GM12878 (cell line): ENCODE results near the gene ANO7. TPM values are rescaled to one million over a fixed set of nuclear protein-coding genes. Genes with fewer than 3 reads are reported as not detected.

Source experiments
- ATAC-seq: fragments of 200-7000 bp; cut with Tn5 transposase; 3 replicates; pipeline ENCODE4 v1.9.1; 2020; ENCODE audit warnings: mild to moderate bottlenecking, moderate library complexity
- BruUV-seq: library from RNA; stranded (reverse); fragments of 400-500 nt; replicated peaks from 2 replicates; lab custom pipeline; 2021; lab: Mats Ljungman, UMichigan
- CTCF ChIA-PET: fragments of 300-600 bp; sonication (Branson Sonifier 250); formaldehyde crosslinking; extraction: SDS; loops from one replicate; lab custom pipeline; 2021; ENCODE audit warnings: inconsistent platforms; lab: Yijun Ruan, JAX
- POLR2A ChIA-PET: fragments of 350-600 bp; formaldehyde crosslinking; extraction: SDS; loops from one replicate; lab custom pipeline; 2021; ENCODE audit warnings: inconsistent platforms; lab: Charles Lee
- RAD21 ChIA-PET: fragments of 300-600 bp; sonication (Branson Sonifier 250); formaldehyde crosslinking; loops from one replicate; lab custom pipeline; 2023; ENCODE audit warnings: antibody characterized with exemption; ENCODE audit not compliant: unreplicated experiment; lab: Charles Lee
- SMC1A ChIA-PET: fragments of 300-600 bp; sonication (Branson Sonifier 250); formaldehyde crosslinking; loops from one replicate; lab custom pipeline; 2023; ENCODE audit not compliant: unreplicated experiment, uncharacterized antibody; lab: Charles Lee
- DNase-seq: peaks from one replicate; pipeline ENCODE4 v3.0.0-alpha.2; 2011; ENCODE audit warnings: low read depth, low spot score
- FAIRE-seq: peaks from 3 replicates; lab custom pipeline; 2011; peaks lifted over from hg19 to GRCh38; lab: Jason Lieb, UNC
- H2AFZ ChIP-seq: 2 replicates; pipeline ENCODE4 v1.6.0; 2011; ENCODE audit warnings: low read depth, low read length, control low read depth; ENCODE audit not compliant: control insufficient read depth
- H3K27ac ChIP-seq: 2 replicates; pipeline ENCODE4 v1.5.1; 2011; ENCODE audit warnings: control low read depth; ENCODE audit not compliant: control insufficient read depth, insufficient read depth
- H3K27me3 ChIP-seq, 2 experiments: replicated peaks in 1 of 2; 2 replicates each; pipeline versions ENCODE4 v1.6.0 to v1.6.1; 2011; ENCODE audit warnings: low read length in 1 of 2; ENCODE audit not compliant: control insufficient read depth in 2 of 2, insufficient read depth in 2 of 2
- H3K36me3 ChIP-seq, 2 experiments: 2 replicates each; pipeline ENCODE4 v1.5.1; 2011; ENCODE audit warnings: low read length in 1 of 2; ENCODE audit not compliant: control insufficient read depth in 2 of 2, insufficient read depth in 2 of 2
- H3K4me1 ChIP-seq: 2 replicates; pipeline ENCODE4 v1.6.1; 2011; ENCODE audit warnings: mild to moderate bottlenecking, low read length, moderate library complexity, mixed read lengths; ENCODE audit not compliant: control insufficient read depth, insufficient read depth
- H3K4me2 ChIP-seq: 2 replicates; pipeline ENCODE4 v1.6.0; 2011; ENCODE audit warnings: control low read depth; ENCODE audit not compliant: control insufficient read depth, insufficient read depth
- H3K4me3 ChIP-seq: fragments of 200-600 bp; sonication (generic); 2 replicates; pipeline ENCODE4 v1.5.1; 2016
- H3K79me2 ChIP-seq: 2 replicates; pipeline ENCODE4 v1.6.0; 2011; ENCODE audit warnings: low read length; ENCODE audit not compliant: control insufficient read depth, insufficient read depth
- H3K9ac ChIP-seq: 2 replicates; pipeline ENCODE4 v1.8.0; 2011; ENCODE audit warnings: low read length, control low read depth, mixed read lengths; ENCODE audit not compliant: control insufficient read depth, insufficient read depth
- H3K9me3 ChIP-seq: replicated peaks from 3 replicates; pipeline ENCODE4 v1.5.1; 2011; ENCODE audit warnings: mild to moderate bottlenecking, low read length; ENCODE audit not compliant: control insufficient read depth, insufficient read depth
- H4K20me1 ChIP-seq: 2 replicates; pipeline ENCODE4 v1.6.0; 2011; ENCODE audit not compliant: control insufficient read depth, insufficient read depth
- ASH2L ChIP-seq: fragments of 300-600, 200-600 bp; sonication (generic); IDR thresholded peaks from 2 replicates; pipeline ENCODE4 v1.6.1; 2017; ENCODE audit warnings: low read depth, mild to moderate bottlenecking, borderline replicate concordance
- BHLHE40 ChIP-seq, 2 experiments: fragments of 450-650 bp in 1 of 2; IDR thresholded peaks; 2 replicates each; pipeline ENCODE4 v1.6.1; 2011 to 2017; ENCODE audit warnings: low read depth in 2 of 2, borderline replicate concordance in 1 of 2, improper control_type of control experiment in 1 of 2, low read length in 1 of 2, mild to moderate bottlenecking in 1 of 2
- ETV6 ChIP-seq, 2 experiments: fragments of 450-650 bp in 1 of 2; IDR thresholded peaks in 1 of 2; conservative IDR thresholded peaks in 1 of 2; 2 replicates each; pipeline ENCODE4 v1.6.1; 2014; ENCODE audit warnings: antibody characterized with exemption in 1 of 2, borderline replicate concordance in 1 of 2, low read depth in 1 of 2, mild to moderate bottlenecking in 1 of 2, moderate library complexity in 1 of 2
- FOXM1 ChIP-seq: IDR thresholded peaks from 2 replicates; pipeline ENCODE4 v1.6.1; 2012; ENCODE audit warnings: low read depth, mild to moderate bottlenecking, inconsistent platforms, low read length, moderate library complexity
- MYB ChIP-seq: fragments of 150-350 bp; IDR thresholded peaks from 2 replicates; pipeline ENCODE4 v1.6.1; 2014; ENCODE audit warnings: mild to moderate bottlenecking, low read depth, low read length, borderline replicate concordance
- SMAD5 ChIP-seq: IDR thresholded peaks from 2 replicates; pipeline ENCODE4 v1.6.1; 2016; ENCODE audit warnings: antibody characterized with exemption, low read depth
- SMC3 ChIP-seq: IDR thresholded peaks from 2 replicates; pipeline ENCODE4 v1.6.1; 2011; ENCODE audit warnings: low read length, improper control_type of control experiment, borderline replicate concordance
- SREBF2 ChIP-seq: IDR thresholded peaks from 2 replicates; pipeline ENCODE4 v1.6.1; 2012; ENCODE audit warnings: mild to moderate bottlenecking, low read length
- STAT1 ChIP-seq: fragments of 450-650 bp; conservative IDR thresholded peaks from 2 replicates; pipeline ENCODE4 v1.6.1; 2014; ENCODE audit warnings: antibody characterized with exemption, mild to moderate bottlenecking
- SUZ12 ChIP-seq: fragments of 200-600 bp; sonication (generic); IDR thresholded peaks from one replicate; pipeline ENCODE4 v1.6.1; 2018; ENCODE audit warnings: antibody characterized with exemption, mild to moderate bottlenecking; ENCODE audit not compliant: unreplicated experiment
- TCF12 ChIP-seq: IDR thresholded peaks from 2 replicates; pipeline ENCODE4 v1.6.1; 2011; ENCODE audit warnings: low read depth, mild to moderate bottlenecking, low read length
- TCF3 ChIP-seq: IDR thresholded peaks from 2 replicates; pipeline ENCODE4 v1.6.1; 2012; ENCODE audit warnings: low read depth, mild to moderate bottlenecking, low read length, borderline replicate concordance; ENCODE audit not compliant: insufficient read depth
- TCF7 ChIP-seq: IDR thresholded peaks from 2 replicates; pipeline ENCODE4 v1.6.1; 2014; ENCODE audit warnings: antibody characterized with exemption, borderline replicate concordance
- YY1 ChIP-seq: IDR thresholded peaks from 2 replicates; pipeline ENCODE4 v1.6.1; 2011; ENCODE audit warnings: low read depth, mild to moderate bottlenecking, low read length
- ZNF24 ChIP-seq: fragments of 450-650 bp; IDR thresholded peaks from 2 replicates; pipeline ENCODE4 v1.6.1; 2017; ENCODE audit warnings: antibody characterized with exemption, mild to moderate bottlenecking
- ZNF622 ChIP-seq: fragments of 450-650 bp; IDR thresholded peaks from 2 replicates; pipeline ENCODE4 v1.6.1; 2017; ENCODE audit warnings: mild to moderate bottlenecking, inconsistent platforms
- WGBS: methylation state at CpG from one replicate; pipeline ENCODE4 v1.1.6; 2016; ENCODE audit warnings: low lambda C conversion rate; ENCODE audit not compliant: insufficient replicate concordance, insufficient coverage; ENCODE audit errors: missing lambda C conversion rate; 5-methylcytosine and 5-hydroxymethylcytosine counted together
- in situ Hi-C: fragments of 300-500 bp; cut with MboI; formaldehyde crosslinking; loops from 9 replicates; pipeline ENCODE4 v1.14.3; 2018; ENCODE audit warnings: mixed read lengths
- intact Hi-C: fragments of 100-400 bp; cut with micrococcal nuclease; formaldehyde crosslinking; loops from one replicate; pipeline ENCODE4 v1.14.2; 2022; ENCODE audit not compliant: unreplicated experiment
- polyA plus RNA-seq, 11 experiments: library from polyadenylated mRNA; depleted of rRNA in 4 of 11; unstranded in 6 of 11; stranded (reverse) in 5 of 11; fragments of >200 nt; fragmentation: Nextera tagmentation in 4 of 11; fragmentation: Illumina TruSeq in 1 of 11; extraction: Ambion mirVana in 4 of 11; extraction: Trizol in 1 of 11; gene quantifications; 1 replicate in 1 of 11; 2 replicates in 10 of 11; pipeline versions ENCODE4 v1.2.1 to v1.2.3, GENCODE V29; 2011 to 2016; ENCODE audit warnings: inconsistent platforms in 2 of 11, missing spikeins in 2 of 11, low read depth in 1 of 11
- total RNA-seq, 4 experiments: library from RNA; depleted of rRNA in 3 of 4; stranded (reverse); fragments of >200 nt in 3 of 4; fragmentation: Illumina TruSeq in 1 of 4; extraction: Trizol in 1 of 4; gene quantifications; 2 replicates each; pipeline versions ENCODE4 v1.2.1 to v1.2.3, GENCODE V29; 2013 to 2021
- TF ChIP-seq, protein P1 (sequence below): fragments of 450-650 bp; formaldehyde crosslinking; IDR thresholded peaks from 2 replicates; pipeline ENCODE4 v1.5.0; 2022; ENCODE audit warnings: mild to moderate bottlenecking, missing genetic modification characterization

The ANO7 gene
- total and polyA plus RNA-seq, 10 of the 15 experiments (the other 5 are each of a cell fraction or from before 2014, with no cell fraction given), result 0.08 to 1.4 (median 0.44) TPM

DNA sequence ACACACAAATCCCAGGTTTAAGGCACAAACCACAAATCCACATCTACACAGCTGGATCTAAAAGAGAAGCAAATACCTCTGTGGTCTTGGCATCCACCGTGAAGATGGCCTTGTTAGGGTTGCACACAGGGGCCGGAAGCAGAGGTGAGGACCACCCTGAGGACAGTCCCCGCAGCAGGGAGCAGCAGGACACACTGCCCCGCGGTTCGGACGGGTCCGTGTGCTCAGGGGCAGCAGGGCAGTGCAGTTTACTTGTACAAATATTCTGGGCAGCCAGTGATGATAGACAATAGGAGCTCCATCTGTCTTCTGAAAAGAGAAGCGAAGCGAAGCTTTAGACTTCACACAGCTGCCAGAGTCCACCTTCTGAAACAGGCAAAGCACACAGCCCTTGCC lies 48.0 kb upstream of the ANO7 start:
- BruUV-seq, result no TSS peak
- ChIA-PET SMC1A (no interaction called here), POLR2A (no interaction called here), RAD21 (interaction anchor here (0.8 kb wide), 1 partner anchor 29 kb away, joined by 3 read pairs; no protein-coding TSS in a partner anchor), CTCF (no interaction called here)
- Histone ChIP-seq H3K9ac (no peak overlapping the region), H3K4me2 (no peak overlapping the region), H2AFZ (no peak overlapping the region), H3K36me3 (peaks cover 6 to 26% of the 10 kb centered on the region in 2 experiments), H3K4me1 (no peaks in the 10 kb centered on the region), H3K4me3 (no peak overlapping the region), H3K79me2 (no peaks in the 10 kb centered on the region; the same call in 1 of the 2 replicates), H4K20me1 (no peaks in the 10 kb centered on the region), H3K9me3 (no peaks in the 10 kb centered on the region), H3K27ac (no peak overlapping the region), H3K27me3 (no peaks in the 10 kb centered on the region; a peak in 1 of 4 replicates)
- WGBS, result 98% methylated on average over 10 of the region's 10 CpGs
- intact Hi-C loops, result loop anchor here (10.0 kb wide), 1 partner anchor 56 kb away; no protein-coding TSS in a partner anchor
- in situ Hi-C loops, result no loop called here
- TF ChIP-seq FOXM1 (no peak), ZNF24 (no peak), SUZ12 (no peak), STAT1 (no peak), SMAD5 (no peak), SREBF2 (no peak), SMC3 (no peak), TCF3 (no peak), TCF12 (no peak), YY1 (no peak), BHLHE40 (IDR thresholded peaks at IDR 0.05; ENCODE audit: borderline replicate concordance in 1 of 2, low read depth in 2 of 2, low read length in 1 of 2) (no peak), ASH2L (no peak), ZNF622 (no peak), MYB (no peak), TCF7 (no peak), ETV6 (conservative IDR thresholded peaks at IDR 0.05 in 1 of 2, IDR thresholded peaks at IDR 0.05 in 1 of 2; ENCODE audit: borderline replicate concordance in 1 of 2, low read depth in 1 of 2) (no peak)
- TF ChIP-seq, protein P1, sequence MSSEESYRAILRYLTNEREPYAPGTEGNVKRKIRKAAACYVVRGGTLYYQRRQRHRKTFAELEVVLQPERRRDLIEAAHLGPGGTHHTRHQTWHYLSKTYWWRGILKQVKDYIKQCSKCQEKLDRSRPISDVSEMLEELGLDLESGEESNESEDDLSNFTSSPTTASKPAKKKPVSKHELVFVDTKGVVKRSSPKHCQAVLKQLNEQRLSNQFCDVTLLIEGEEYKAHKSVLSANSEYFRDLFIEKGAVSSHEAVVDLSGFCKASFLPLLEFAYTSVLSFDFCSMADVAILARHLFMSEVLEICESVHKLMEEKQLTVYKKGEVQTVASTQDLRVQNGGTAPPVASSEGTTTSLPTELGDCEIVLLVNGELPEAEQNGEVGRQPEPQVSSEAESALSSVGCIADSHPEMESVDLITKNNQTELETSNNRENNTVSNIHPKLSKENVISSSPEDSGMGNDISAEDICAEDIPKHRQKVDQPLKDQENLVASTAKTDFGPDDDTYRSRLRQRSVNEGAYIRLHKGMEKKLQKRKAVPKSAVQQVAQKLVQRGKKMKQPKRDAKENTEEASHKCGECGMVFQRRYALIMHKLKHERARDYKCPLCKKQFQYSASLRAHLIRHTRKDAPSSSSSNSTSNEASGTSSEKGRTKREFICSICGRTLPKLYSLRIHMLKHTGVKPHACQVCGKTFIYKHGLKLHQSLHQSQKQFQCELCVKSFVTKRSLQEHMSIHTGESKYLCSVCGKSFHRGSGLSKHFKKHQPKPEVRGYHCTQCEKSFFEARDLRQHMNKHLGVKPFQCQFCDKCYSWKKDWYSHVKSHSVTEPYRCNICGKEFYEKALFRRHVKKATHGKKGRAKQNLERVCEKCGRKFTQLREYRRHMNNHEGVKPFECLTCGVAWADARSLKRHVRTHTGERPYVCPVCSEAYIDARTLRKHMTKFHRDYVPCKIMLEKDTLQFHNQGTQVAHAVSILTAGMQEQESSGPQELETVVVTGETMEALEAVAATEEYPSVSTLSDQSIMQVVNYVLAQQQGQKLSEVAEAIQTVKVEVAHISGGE (CRISPR knock-in tag), result no peak
- FAIRE-seq (no peak), DNase-seq (no peak), ATAC-seq (no peak)
